CD4-positive, alpha-beta T cell (primary cell): Measurements from ENCODE around the gene MYO18A. TPM values are rescaled to one million over a fixed set of nuclear protein-coding genes. Genes with fewer than 3 reads are reported as not detected.

Experiments used
- ATAC-seq: fragments of 200-7000 bp; cut with Tn5 transposase; one replicate; pipeline ENCODE4 v1.10.0; 2022; ENCODE audit warnings: mild to moderate bottlenecking; ENCODE audit not compliant: poor library complexity
- CTCF ChIA-PET: fragments of 350-600 bp; sonication (Branson Sonifier 250); formaldehyde crosslinking; loops from one replicate; lab custom pipeline; 2021; ENCODE audit warnings: antibody characterized with exemption, inconsistent platforms; lab: Charles Lee
- POLR2A ChIA-PET: fragments of 350-600 bp; sonication (Branson Sonifier 250); formaldehyde crosslinking; loops from one replicate; lab custom pipeline; 2021; ENCODE audit warnings: antibody characterized with exemption, inconsistent platforms; lab: Charles Lee
- DNase-seq, 14 experiments: peaks; one replicate each; pipeline ENCODE4 v3.0.0-alpha.2; 2013 to 2020; ENCODE audit warnings: mixed read lengths in 2 of 14
- H3K27ac ChIP-seq, 2 donors: one replicate each; pipeline versions ENCODE4 v1.5.1 to v1.7.0; 2013; ENCODE audit warnings: low read length in 2 of 2, low read depth in 1 of 2, mild to moderate bottlenecking in 1 of 2
- H3K27me3 ChIP-seq, 2 experiments: 1 replicate in 1 of 2; 2 replicates in 1 of 2; pipeline versions ENCODE4 v1.6.1 to v1.7.0; 2013; ENCODE audit warnings: low read length in 2 of 2, control low read depth in 1 of 2, mild to moderate bottlenecking in 1 of 2, moderate library complexity in 1 of 2; ENCODE audit not compliant: insufficient read depth in 2 of 2, control insufficient read depth in 1 of 2
- H3K36me3 ChIP-seq: one replicate; pipeline ENCODE4 v1.6.1; 2013; ENCODE audit warnings: low read length, control low read depth; ENCODE audit not compliant: insufficient read depth
- H3K4me1 ChIP-seq: one replicate; pipeline ENCODE4 v1.6.1; 2013; ENCODE audit warnings: low read length, control low read depth; ENCODE audit not compliant: insufficient read depth
- H3K4me3 ChIP-seq: one replicate; pipeline ENCODE4 v1.5.1; 2013; ENCODE audit warnings: mild to moderate bottlenecking, low read length, moderate library complexity
- H3K9me3 ChIP-seq, 2 experiments: 1 replicate in 1 of 2; 2 replicates in 1 of 2; pipeline versions ENCODE4 v1.6.1 to v1.7.0; 2013; ENCODE audit warnings: low read length in 2 of 2, mild to moderate bottlenecking in 2 of 2, control low read depth in 1 of 2, moderate library complexity in 1 of 2; ENCODE audit not compliant: control insufficient read depth in 1 of 2, insufficient read depth in 1 of 2
- H3K27ac Mint-ChIP-seq: one replicate; pipeline ENCODE4 v1.8.0; 2020; ENCODE audit warnings: mixed read lengths
- H3K27me3 Mint-ChIP-seq: one replicate; pipeline ENCODE4 v1.8.0; 2021; ENCODE audit warnings: mixed read lengths
- H3K36me3 Mint-ChIP-seq: one replicate; pipeline ENCODE4 v1.8.0; 2021; ENCODE audit warnings: low read depth, mixed read lengths
- H3K4me1 Mint-ChIP-seq: one replicate; pipeline ENCODE4 v1.8.0; 2021; ENCODE audit warnings: low read depth, mixed read lengths
- H3K4me3 Mint-ChIP-seq: one replicate; pipeline ENCODE4 v1.8.0; 2020; ENCODE audit warnings: mild to moderate bottlenecking, mixed read lengths
- H3K9me3 Mint-ChIP-seq: one replicate; pipeline ENCODE4 v1.8.0; 2020; ENCODE audit warnings: mixed read lengths
- intact Hi-C, 2 experiments: fragments of 100-400 bp; cut with DNase I in 1 of 2; cut with micrococcal nuclease in 1 of 2; formaldehyde crosslinking; loops; one replicate each; pipeline versions ENCODE4 v1.15.1 to v1.9.0; 2023 to 2025; cut with DNase I, micrococcal nuclease
- total RNA-seq, 174 experiments: library from RNA in 2 of 174; stranded (reverse) in 2 of 174; gene quantifications; one replicate each; pipeline ENCODE4 v1.2.3 and lab custom pipeline; 2021 to 2026
- TF ChIP-seq, protein P1 (sequence below): fragments of 200-600 bp; IDR thresholded peaks from one replicate; pipeline ENCODE4 v1.8.0; 2022; ENCODE audit warnings: antibody characterized with exemption, mild to moderate bottlenecking

Gene MYO18A
- total RNA-seq, 2 experiments from 2014 or later = 87.0 to 90.1 TPM

DNA sequence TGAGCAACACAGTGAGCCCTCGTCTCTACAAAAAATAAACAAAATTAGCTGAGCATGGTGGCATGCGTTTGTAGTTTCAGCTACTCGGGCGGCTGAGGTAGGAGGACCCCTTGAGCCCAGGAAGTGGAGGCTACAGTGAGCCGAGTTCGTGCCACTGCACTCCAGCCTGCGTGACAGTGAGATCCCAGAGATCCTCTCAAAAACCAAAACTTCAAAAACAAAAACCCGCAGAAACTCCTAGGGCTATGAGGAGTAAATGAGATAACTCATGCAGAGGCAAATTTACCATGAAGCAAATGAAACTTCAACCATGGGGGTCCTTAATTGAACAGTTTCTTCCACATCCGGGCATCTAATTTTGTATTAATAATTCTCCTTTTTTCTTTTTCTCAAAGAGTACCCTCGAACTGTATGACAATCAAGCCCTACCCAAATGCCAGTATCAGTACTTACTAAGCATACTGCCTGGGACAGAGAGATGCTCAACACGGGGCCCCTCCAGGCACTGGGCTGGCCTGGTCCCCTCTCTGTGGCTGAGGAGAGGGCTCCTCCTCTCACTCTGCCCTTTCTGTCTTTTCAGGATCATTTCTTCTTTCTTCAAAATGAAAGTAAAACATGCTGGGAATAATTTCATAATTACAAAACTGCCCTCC lies 138.0 kb downstream of the MYO18A start:
- intact Hi-C loops = no loop called here
- Mint-ChIP-seq H3K27me3 (peaks cover 23% of the 10 kb centered on the region), H3K4me3 (no peak overlapping the region)

DNA sequence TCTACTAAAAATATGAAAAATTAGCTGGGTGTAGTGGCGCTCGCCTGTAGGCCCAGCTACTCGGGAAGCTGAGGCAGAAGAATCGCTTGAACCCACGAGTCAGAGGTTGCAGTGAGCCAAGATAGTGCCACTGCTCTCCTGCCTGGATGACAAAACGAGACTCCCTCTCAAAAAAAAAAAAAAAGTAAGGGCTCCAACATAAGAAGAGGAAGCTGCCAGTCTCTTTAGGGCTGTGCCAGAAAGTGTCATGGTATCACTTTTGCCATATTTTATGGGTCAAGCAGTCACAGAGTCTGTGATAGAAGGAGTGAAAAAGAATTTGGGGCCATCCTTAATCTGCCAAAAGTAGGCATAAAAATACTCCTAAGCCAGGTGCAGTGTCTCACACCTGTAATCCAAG lies 138.6 kb downstream of the MYO18A start:
- ATAC-seq (no peak), DNase-seq (no peak)
- H3K4me3 ChIP-seq = no peak overlapping the region
- Mint-ChIP-seq H3K27ac (no peak overlapping the region), H3K4me1 (no peaks in the 10 kb centered on the region), H3K4me3 (no peak overlapping the region), H3K9me3 (no peaks in the 10 kb centered on the region), H3K27me3 (peaks cover 20% of the 10 kb centered on the region), H3K36me3 (no peaks in the 10 kb centered on the region)
- no peaks in the 10 kb centered on the region for H3K36me3 ChIP-seq
- intact Hi-C loops = no loop called here
- peaks cover 0 to 4% of the 10 kb centered on the region in 2 experiments for H3K9me3 ChIP-seq
- ChIA-PET POLR2A (no interaction called here), CTCF (no interaction called here)
- H3K27ac ChIP-seq = no peak overlapping the region
- peaks cover 8% of the 10 kb centered on the region for H3K4me1 ChIP-seq
- TF ChIP-seq, protein P1, sequence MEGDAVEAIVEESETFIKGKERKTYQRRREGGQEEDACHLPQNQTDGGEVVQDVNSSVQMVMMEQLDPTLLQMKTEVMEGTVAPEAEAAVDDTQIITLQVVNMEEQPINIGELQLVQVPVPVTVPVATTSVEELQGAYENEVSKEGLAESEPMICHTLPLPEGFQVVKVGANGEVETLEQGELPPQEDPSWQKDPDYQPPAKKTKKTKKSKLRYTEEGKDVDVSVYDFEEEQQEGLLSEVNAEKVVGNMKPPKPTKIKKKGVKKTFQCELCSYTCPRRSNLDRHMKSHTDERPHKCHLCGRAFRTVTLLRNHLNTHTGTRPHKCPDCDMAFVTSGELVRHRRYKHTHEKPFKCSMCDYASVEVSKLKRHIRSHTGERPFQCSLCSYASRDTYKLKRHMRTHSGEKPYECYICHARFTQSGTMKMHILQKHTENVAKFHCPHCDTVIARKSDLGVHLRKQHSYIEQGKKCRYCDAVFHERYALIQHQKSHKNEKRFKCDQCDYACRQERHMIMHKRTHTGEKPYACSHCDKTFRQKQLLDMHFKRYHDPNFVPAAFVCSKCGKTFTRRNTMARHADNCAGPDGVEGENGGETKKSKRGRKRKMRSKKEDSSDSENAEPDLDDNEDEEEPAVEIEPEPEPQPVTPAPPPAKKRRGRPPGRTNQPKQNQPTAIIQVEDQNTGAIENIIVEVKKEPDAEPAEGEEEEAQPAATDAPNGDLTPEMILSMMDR = no peak
- peaks cover 9 to 12% of the 10 kb centered on the region in 2 experiments for H3K27me3 ChIP-seq

More for the DNA sequence above, 138.0 kb downstream of the MYO18A start:
- Mint-ChIP-seq H3K9me3 (no peaks in the 10 kb centered on the region), H3K4me1 (no peaks in the 10 kb centered on the region), H3K36me3 (no peaks in the 10 kb centered on the region), H3K27ac (no peak overlapping the region)
- Histone ChIP-seq H3K27ac (no peak overlapping the region), H3K27me3 (peaks cover 9 to 12% of the 10 kb centered on the region in 2 experiments), H3K9me3 (peaks cover 0 to 4% of the 10 kb centered on the region in 2 experiments), H3K4me3 (no peak overlapping the region), H3K4me1 (peaks cover 8% of the 10 kb centered on the region), H3K36me3 (no peaks in the 10 kb centered on the region)
- TF ChIP-seq, protein P1 = no peak
- ChIA-PET CTCF (no interaction called here), POLR2A (no interaction called here)
- ATAC-seq (no peak), DNase-seq (no peak)

GRCh38 chr17:29041091-29041490 lies 139.1 kb downstream of the MYO18A start:
- Mint-ChIP-seq H3K27me3 (peaks cover 16% of the 10 kb centered on the region), H3K4me3 (no peak overlapping the region), H3K4me1 (no peaks in the 10 kb centered on the region), H3K36me3 (no peaks in the 10 kb centered on the region), H3K9me3 (no peaks in the 10 kb centered on the region), H3K27ac (no peak overlapping the region)
- intact Hi-C loops = no loop called here
- Histone ChIP-seq H3K4me3 (no peak overlapping the region), H3K9me3 (peaks cover 0 to 4% of the 10 kb centered on the region in 2 experiments), H3K4me1 (peaks cover 8% of the 10 kb centered on the region), H3K36me3 (no peaks in the 10 kb centered on the region), H3K27ac (no peak overlapping the region), H3K27me3 (peaks cover 4 to 12% of the 10 kb centered on the region in 2 experiments)
- POLR2A ChIA-PET = no interaction called here
- CTCF ChIA-PET = no interaction called here
- ATAC-seq (no peak), DNase-seq (no peak)
- TF ChIP-seq, protein P1 = no peak
